Sigmoid colon (tissue), 7 donors: ENCODE results near the gene SIRT6. TPM values are rescaled to one million over a fixed set of nuclear protein-coding genes. Genes with fewer than 3 reads are reported as not detected.

Experiments
- DNase-seq: peaks from one replicate; pipeline ENCODE4 v3.0.0-alpha.2; 2019
- H3K27ac ChIP-seq, 4 donors: fragments of 200-600 bp; sonication (generic); one replicate each; pipeline ENCODE4 v1.5.1; 2016 to 2019; ENCODE audit warnings: mild to moderate bottlenecking in 1 of 4
- H3K27me3 ChIP-seq, 3 donors: fragments of 200-600 bp; sonication (generic); one replicate each; pipeline ENCODE4 v1.5.1; 2019; ENCODE audit warnings: mild to moderate bottlenecking in 1 of 3
- H3K36me3 ChIP-seq, 4 donors: fragments of 200-600 bp; sonication (generic); one replicate each; pipeline ENCODE4 v1.5.1; 2016 to 2019
- H3K4me1 ChIP-seq, 4 donors: fragments of 200-600 bp; sonication (generic); one replicate each; pipeline ENCODE4 v1.5.1; 2017 to 2019
- H3K4me3 ChIP-seq, 4 donors: fragments of 200-600 bp; sonication (generic); one replicate each; pipeline ENCODE4 v1.5.1; 2017 to 2019; ENCODE audit warnings: mild to moderate bottlenecking in 2 of 4, moderate library complexity in 1 of 4
- H3K9me3 ChIP-seq, 4 donors: fragments of 200-600 bp in 3 of 4; sonication (generic) in 3 of 4; one replicate each; pipeline versions ENCODE4 v1.5.1 to v1.6.1; 2013 to 2019
- EP300 ChIP-seq, 4 donors: sonication (generic); formaldehyde crosslinking; IDR thresholded peaks; one replicate each; pipeline ENCODE4 v1.6.1; 2017; ENCODE audit warnings: antibody characterized with exemption in 4 of 4
- POLR2A ChIP-seq, 2 donors: fragments of 450-650 bp; IDR thresholded peaks; one replicate each; pipeline ENCODE4 v1.6.1; 2016; ENCODE audit warnings: antibody characterized with exemption in 2 of 2, mild to moderate bottlenecking in 2 of 2, moderate library complexity in 2 of 2
- POLR2AphosphoS5 ChIP-seq, 4 donors: sonication (generic); formaldehyde crosslinking; IDR thresholded peaks; one replicate each; pipeline ENCODE4 v1.6.1; 2017; ENCODE audit warnings: antibody characterized with exemption in 4 of 4
- WGBS, 2 donors: extraction: QIAGEN DNeasy Blood & Tissue Kit; methylation state at CpG; one replicate each; pipeline ENCODE4 v1.1.7; 2013; 5-methylcytosine and 5-hydroxymethylcytosine counted together
- intact Hi-C: fragments of 100-400 bp; cut with DNase I; formaldehyde crosslinking; loops from one replicate; pipeline ENCODE4 v1.15.1; 2023
- polyA plus RNA-seq, 3 donors: library from polyadenylated mRNA; stranded (reverse); fragments of 200-250 nt; gene quantifications; one replicate each; pipeline ENCODE4 v1.2.3, GENCODE V29; 2013
- total RNA-seq, 4 donors: library from RNA; depleted of rRNA; stranded (reverse); fragments of >200 nt; gene quantifications; one replicate each; pipeline ENCODE4 v1.1.0, GENCODE V29; 2016
- TF ChIP-seq, protein P1 (sequence below), 4 experiments: fragments of 450-650 bp in 3 of 4; fragments of 200-600 bp in 1 of 4; IDR thresholded peaks; one replicate each; pipeline ENCODE4 v1.5.1; 2016 to 2019; ENCODE audit warnings: antibody characterized with exemption in 4 of 4, mild to moderate bottlenecking in 3 of 4, moderate library complexity in 2 of 4
- donor health status: healthy with polysubstance abuse.
- donor health status: Bipolar disorder and iron deficiency.
- donor health status: healthy.

SIRT6 gene
- total and polyA plus RNA-seq, 7 donors = 10.3 to 132 (median 23.5) TPM

DNA sequence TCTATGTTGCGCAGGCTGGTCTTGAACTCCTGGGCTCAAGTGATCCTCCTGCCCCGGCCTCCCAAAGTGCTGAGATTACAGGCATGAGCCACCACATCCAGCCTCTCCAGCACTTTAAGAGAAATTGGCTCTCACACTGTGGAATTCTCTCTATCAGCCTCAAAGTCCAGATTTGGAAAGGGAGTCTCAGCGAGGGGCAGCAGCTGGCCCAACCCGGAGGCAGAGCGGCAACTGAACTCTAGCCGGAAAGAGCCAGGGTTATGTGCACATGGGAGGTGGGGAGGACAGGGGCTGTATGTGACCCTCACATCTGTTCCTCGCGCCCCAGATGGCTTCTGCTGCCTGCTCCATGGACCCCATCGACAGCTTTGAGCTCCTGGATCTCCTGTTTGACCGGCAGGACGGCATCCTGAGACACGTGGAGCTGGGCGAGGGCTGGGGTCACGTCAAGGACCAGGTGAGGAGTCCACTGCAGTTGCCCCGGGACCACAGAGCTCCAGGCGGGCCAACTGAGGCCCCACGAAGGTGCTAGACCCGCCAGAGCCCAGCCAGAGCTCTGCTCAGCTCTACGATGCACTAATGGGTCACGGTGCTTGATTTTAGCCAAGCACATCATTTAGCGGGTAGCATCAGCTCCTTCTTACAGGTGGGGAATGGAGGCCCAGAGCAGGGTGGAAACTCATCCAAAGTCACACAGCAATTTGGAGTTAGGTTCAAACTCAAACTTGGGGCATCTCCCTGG, 27.6 kb downstream of the SIRT6 start:
- no peaks in the 10 kb centered on the region for H3K9me3 ChIP-seq
- no peak overlapping the region for H3K4me3 ChIP-seq
- no peak overlapping the region for H3K27ac ChIP-seq
- no peak for DNase-seq
- intact Hi-C loops = no loop called here
- WGBS, 2 donors = 69 to 83% methylated on average over 21 of the region's 21 CpGs
- H3K36me3 ChIP-seq = no peaks in the 10 kb centered on the region
- H3K4me1 ChIP-seq = no peaks in the 10 kb centered on the region
- TF ChIP-seq, protein P1, sequence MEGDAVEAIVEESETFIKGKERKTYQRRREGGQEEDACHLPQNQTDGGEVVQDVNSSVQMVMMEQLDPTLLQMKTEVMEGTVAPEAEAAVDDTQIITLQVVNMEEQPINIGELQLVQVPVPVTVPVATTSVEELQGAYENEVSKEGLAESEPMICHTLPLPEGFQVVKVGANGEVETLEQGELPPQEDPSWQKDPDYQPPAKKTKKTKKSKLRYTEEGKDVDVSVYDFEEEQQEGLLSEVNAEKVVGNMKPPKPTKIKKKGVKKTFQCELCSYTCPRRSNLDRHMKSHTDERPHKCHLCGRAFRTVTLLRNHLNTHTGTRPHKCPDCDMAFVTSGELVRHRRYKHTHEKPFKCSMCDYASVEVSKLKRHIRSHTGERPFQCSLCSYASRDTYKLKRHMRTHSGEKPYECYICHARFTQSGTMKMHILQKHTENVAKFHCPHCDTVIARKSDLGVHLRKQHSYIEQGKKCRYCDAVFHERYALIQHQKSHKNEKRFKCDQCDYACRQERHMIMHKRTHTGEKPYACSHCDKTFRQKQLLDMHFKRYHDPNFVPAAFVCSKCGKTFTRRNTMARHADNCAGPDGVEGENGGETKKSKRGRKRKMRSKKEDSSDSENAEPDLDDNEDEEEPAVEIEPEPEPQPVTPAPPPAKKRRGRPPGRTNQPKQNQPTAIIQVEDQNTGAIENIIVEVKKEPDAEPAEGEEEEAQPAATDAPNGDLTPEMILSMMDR (IDR thresholded peaks at IDR 0.05) = no peak
- TF ChIP-seq EP300 (IDR thresholded peaks at IDR 0.05) (no peak), POLR2A (IDR thresholded peaks at IDR 0.05) (no peak), POLR2AphosphoS5 (IDR thresholded peaks at IDR 0.05) (no peak)
- peaks cover 0 to 26% (median 14%) of the 10 kb centered on the region in 3 donors for H3K27me3 ChIP-seq

DNA sequence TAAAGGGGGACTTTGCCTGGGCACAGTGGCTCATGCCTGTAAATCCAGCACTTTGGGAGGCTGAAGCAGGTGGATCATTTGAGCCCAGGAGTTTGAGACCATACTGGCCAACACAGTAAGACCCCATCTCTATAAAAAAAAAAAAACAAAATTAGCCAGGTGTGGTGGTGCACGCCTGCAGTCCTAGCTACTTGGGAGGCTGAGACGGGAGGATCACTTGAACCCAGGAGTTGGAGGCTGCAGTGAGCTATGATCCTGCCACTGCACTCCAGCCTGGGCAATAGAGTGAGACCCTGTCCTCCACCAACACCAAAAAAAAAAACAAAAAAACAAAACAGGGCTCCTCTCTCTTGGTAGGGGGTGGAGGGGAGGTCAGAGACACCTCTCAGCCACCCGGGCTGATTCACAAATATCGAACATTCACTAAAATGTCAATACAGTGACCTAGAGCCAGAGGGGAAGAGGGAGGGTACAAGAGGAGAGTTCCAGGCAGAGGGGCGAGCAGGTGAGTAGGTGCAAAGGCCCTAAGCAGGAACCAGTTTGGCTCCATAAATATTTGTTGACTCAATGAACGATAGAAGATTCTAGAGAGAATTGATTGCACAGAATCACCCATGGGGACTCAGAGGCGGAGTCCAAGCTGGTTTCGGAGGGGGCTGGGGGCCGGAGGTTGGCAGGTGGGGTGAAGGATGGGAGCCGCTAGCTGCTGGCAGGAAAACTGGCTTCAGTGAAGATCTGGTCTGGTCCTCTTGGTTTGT, 29.9 kb downstream of the SIRT6 start:
- intact Hi-C loops = no loop called here
- no peak for DNase-seq
- TF ChIP-seq, protein P1 (IDR thresholded peaks at IDR 0.05) = no peak
- TF ChIP-seq POLR2AphosphoS5 (IDR thresholded peaks at IDR 0.05) = no peak
- TF ChIP-seq EP300 (IDR thresholded peaks at IDR 0.05) = no peak
- TF ChIP-seq POLR2A (IDR thresholded peaks at IDR 0.05) = no peak
- H3K27ac ChIP-seq = no peak overlapping the region
- H3K4me1 ChIP-seq = no peaks in the 10 kb centered on the region
- WGBS, 2 donors = 49 to 80% methylated on average over 10 of the region's 10 CpGs
- H3K9me3 ChIP-seq = no peaks in the 10 kb centered on the region
- H3K36me3 ChIP-seq = no peaks in the 10 kb centered on the region
- peaks cover 0 to 28% (median 14%) of the 10 kb centered on the region in 3 donors for H3K27me3 ChIP-seq
- H3K4me3 ChIP-seq = no peak overlapping the region

DNA sequence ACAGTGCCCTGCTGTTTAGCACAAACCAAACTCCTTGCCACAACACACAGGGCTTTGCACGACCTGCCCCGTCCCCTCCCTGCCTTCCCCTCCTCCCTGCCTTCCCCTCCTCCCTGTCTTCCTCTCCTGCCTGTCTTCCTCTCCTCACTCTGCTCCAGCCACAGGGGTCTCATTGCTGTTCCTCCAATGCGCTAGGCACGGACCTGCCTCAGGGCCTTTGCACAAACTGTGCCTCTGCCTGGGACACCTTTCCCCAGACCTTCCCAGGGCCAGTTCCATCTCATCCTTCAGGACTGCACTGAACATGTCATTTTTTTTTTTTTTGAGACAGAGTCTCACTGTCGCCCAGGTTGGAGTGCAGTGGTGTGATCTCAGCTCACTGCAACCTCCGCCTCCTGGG, 30.7 kb downstream of the SIRT6 start:
- TF ChIP-seq, protein P1 (IDR thresholded peaks at IDR 0.05) = no peak
- TF ChIP-seq POLR2A (IDR thresholded peaks at IDR 0.05) (no peak), EP300 (IDR thresholded peaks at IDR 0.05) (no peak), POLR2AphosphoS5 (IDR thresholded peaks at IDR 0.05) (no peak)
- H3K9me3 ChIP-seq = no peaks in the 10 kb centered on the region
- no peak overlapping the region for H3K27ac ChIP-seq
- H3K27me3 ChIP-seq = peaks cover 0 to 31% (median 14%) of the 10 kb centered on the region in 3 donors
- H3K4me1 ChIP-seq = no peaks in the 10 kb centered on the region
- DNase-seq = no peak
- WGBS, 2 donors = 75 to 82% methylated on average over 6 of the region's 6 CpGs
- H3K36me3 ChIP-seq = no peaks in the 10 kb centered on the region
- intact Hi-C loops = no loop called here
- H3K4me3 ChIP-seq = no peak overlapping the region

DNA sequence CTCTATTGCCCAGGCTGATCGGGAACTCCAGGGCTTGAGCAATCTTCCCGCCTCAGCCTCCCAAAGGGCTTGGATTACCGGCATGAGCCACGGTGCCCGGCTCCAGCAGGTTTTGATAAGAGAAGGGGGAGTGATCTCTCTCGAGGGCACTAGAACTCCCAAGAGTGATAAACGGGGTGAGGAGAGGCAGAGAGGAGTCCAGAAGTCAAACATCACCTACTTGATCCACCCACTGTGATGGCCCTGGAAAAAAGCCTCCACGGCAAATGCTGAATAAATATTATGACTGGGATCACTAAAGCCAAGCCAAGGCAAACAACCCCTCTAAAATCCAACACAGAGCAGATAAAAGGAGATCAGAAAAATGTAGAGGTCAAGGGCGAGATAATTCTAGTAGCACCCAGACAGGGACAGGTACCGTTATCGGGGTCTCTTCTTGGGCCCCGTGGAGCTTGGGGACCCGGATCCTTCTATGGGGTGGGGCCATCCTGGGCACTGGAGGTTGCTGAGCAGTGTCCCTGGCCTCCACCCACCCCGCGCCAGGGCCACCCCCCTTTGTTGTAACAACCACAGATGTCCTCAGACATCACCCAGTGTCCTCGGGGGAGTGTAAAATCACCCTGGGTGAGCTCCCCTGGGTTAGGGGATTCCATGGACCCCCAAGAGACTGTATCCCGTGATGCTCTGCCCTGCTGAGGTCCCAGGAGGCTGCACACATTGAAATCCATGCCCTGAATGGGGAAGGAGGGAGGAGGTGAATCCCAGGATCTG, 32.7 kb downstream of the SIRT6 start:
- H3K4me1 ChIP-seq = no peaks in the 10 kb centered on the region
- no peak for DNase-seq
- no peaks in the 10 kb centered on the region for H3K36me3 ChIP-seq
- H3K4me3 ChIP-seq = no peak overlapping the region
- WGBS, 2 donors = 11 to 52% methylated on average over 17 of the region's 17 CpGs
- no peak for TF ChIP-seq EP300 (IDR thresholded peaks at IDR 0.05)
- TF ChIP-seq POLR2AphosphoS5 (IDR thresholded peaks at IDR 0.05) = no peak
- TF ChIP-seq, protein P1 (IDR thresholded peaks at IDR 0.05) = no peak
- no peak for TF ChIP-seq POLR2A (IDR thresholded peaks at IDR 0.05)
- H3K27me3 ChIP-seq = peaks cover 0 to 36% (median 14%) of the 10 kb centered on the region in 3 donors
- intact Hi-C loops = no loop called here
- no peaks in the 10 kb centered on the region for H3K9me3 ChIP-seq
- H3K27ac ChIP-seq = no peak overlapping the region
